Heart left ventricle (tissue), 16 donors: ENCODE results near the gene AKAP12. TPM values are rescaled to one million over a fixed set of nuclear protein-coding genes. Genes with fewer than 3 reads are reported as not detected.

Source experiments
- ATAC-seq, 4 donors: fragments of 200-7000 bp; cut with Tn5 transposase; one replicate each; pipeline ENCODE4 v1.9.1; 2020 to 2022; ENCODE audit warnings: moderate library complexity in 4 of 4, mild to moderate bottlenecking in 3 of 4, moderate number of reproducible peaks in 1 of 4
- DNase-seq, 5 donors: peaks; one replicate each; pipeline ENCODE4 v3.0.0-alpha.2; 2020
- H3K27ac ChIP-seq, 12 donors: fragments of 200-600 bp; sonication (generic) in 4 of 12; one replicate each; pipeline versions ENCODE4 v1.5.0 to v1.8.0; 2016 to 2022; ENCODE audit warnings: mild to moderate bottlenecking in 2 of 12
- H3K27me3 ChIP-seq, 9 donors: fragments of 200-600 bp; sonication (generic) in 2 of 9; one replicate each; pipeline versions ENCODE4 v1.5.1 to v1.8.0; 2016 to 2022; ENCODE audit warnings: mild to moderate bottlenecking in 3 of 9
- H3K36me3 ChIP-seq, 9 donors: fragments of 200-600 bp; sonication (generic) in 2 of 9; one replicate each; pipeline versions ENCODE4 v1.5.0 to v1.8.0; 2018 to 2022; ENCODE audit warnings: mild to moderate bottlenecking in 2 of 9
- H3K4me1 ChIP-seq, 12 donors: fragments of 200-600 bp; sonication (generic) in 4 of 12; one replicate each; pipeline versions ENCODE4 v1.5.0 to v1.8.0; 2016 to 2022; ENCODE audit warnings: mild to moderate bottlenecking in 3 of 12
- H3K4me3 ChIP-seq, 12 donors: fragments of 200-600 bp; sonication (generic) in 4 of 12; one replicate each; pipeline versions ENCODE4 v1.5.0 to v1.8.0; 2017 to 2022; ENCODE audit warnings: mild to moderate bottlenecking in 9 of 12, moderate library complexity in 4 of 12
- H3K9me3 ChIP-seq, 12 donors: fragments of 200-600 bp; sonication (generic) in 4 of 12; one replicate each; pipeline versions ENCODE4 v1.5.0 to v1.8.0; 2016 to 2022; ENCODE audit warnings: mild to moderate bottlenecking in 1 of 12
- CTCF ChIP-seq, 12 donors: fragments of 200-600 bp; sonication (generic) in 4 of 12; IDR thresholded peaks; one replicate each; pipeline versions ENCODE4 v1.5.0 to v1.8.0; 2018 to 2022; ENCODE audit warnings: antibody characterized with exemption in 12 of 12, mild to moderate bottlenecking in 5 of 12
- POLR2A ChIP-seq, 2 donors: fragments of 450-650 bp; IDR thresholded peaks; one replicate each; pipeline ENCODE4 v1.6.1; 2017; ENCODE audit warnings: antibody characterized with exemption in 2 of 2, mild to moderate bottlenecking in 2 of 2, moderate library complexity in 2 of 2
- WGBS, 4 donors: extraction: QIAGEN DNeasy Blood & Tissue Kit in 2 of 4; methylation state at CpG; one replicate each; pipeline versions ENCODE4 v1.1.5 to v1.1.7; 2013 to 2018; 5-methylcytosine and 5-hydroxymethylcytosine counted together
- intact Hi-C, 10 donors: fragments of 100-400 bp; cut with DNase I; formaldehyde crosslinking; loops; one replicate each; pipeline versions ENCODE4 v1.11.1 to v1.14.2; 2022
- polyA plus RNA-seq, 2 donors: library from polyadenylated mRNA; stranded (reverse); fragments of 200-250 nt; gene quantifications; one replicate each; pipeline ENCODE4 v1.2.3, GENCODE V29; 2013
- total RNA-seq, 9 donors: library from RNA; depleted of rRNA in 2 of 9; stranded (reverse); fragments of >200 nt in 2 of 9; fragmentation: NEBNext Ultra II Directional in 3 of 9; extraction: Animal tissue kit (Norgen Biotek cat#: 25700) in 3 of 9; gene quantifications; one replicate each; pipeline versions ENCODE4 v1.1.0 to v1.2.4, GENCODE V29; 2016 to 2023
- donor health status: ischemic (EF 13 %, LVEDD 7.1; RV severe dilation, severe dysfunction).
- donor health status: healthy with polysubstance abuse.
- donor health status: DM: no; HTN: yes; CAD: no.
- donor health status: DM: no; HTN: no; CAD: no.
- donor health status: ischemic (EF 25% LVEDD 6.9; RV normal size, moderate dysfunction).
- donor health status: ischemic (EF 25% LVEDD 5.7; RV mildly dilated, moderate dysfunction).
- donor health status: healthy.
- donor health status: DM: yes; HTN: yes; CAD: no.
- donor health status: ischemic (EF 35%, LVEDD 5.7; RV mildly dilated, moderate dysfunction).
- donor health status: nonischemic (EF 11% LVEDD 7.7; RV severe dilation, severe dysfunction).
- donor health status: DM: yes; HTN: yes; CAD: no.
- donor health status: PGD.
- donor health status: ischemic (EF 29% LVEDD 5.4; RV normal size, mild dysfunction).
- donor health status: nonischemic (EF 23%, LVEDD 6.1; RV moderate dilation, normal function).

AKAP12 gene
- total and polyA plus RNA-seq, 11 donors: 3.7 to 33.5 (median 13.8) TPM

DNA sequence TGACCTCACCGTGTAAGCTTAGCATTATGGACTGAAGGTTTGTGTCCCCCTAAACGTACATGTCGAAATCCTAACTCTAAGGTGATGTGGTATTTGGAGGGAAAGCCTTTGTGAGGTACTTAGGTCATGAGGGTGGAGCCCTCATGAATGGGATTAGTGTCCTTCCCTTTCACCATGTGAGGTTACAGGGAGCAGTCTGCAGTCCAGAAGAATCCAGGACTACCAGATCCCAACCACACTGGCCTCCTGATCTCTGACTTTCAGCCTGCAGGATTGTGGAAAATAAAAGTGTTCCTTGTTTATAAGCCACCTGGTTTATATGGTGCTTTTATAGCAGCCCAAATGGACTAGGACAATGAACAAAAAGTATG, 78.2 kb downstream of the AKAP12 start:
- intact Hi-C loops: loop anchor here in 1 of 10 donors (2.0 kb wide), 1 partner anchor 301 kb away; no protein-coding TSS in a partner anchor
- ATAC-seq: no peak
- DNase-seq: no peak
- Histone ChIP-seq H3K9me3 (peaks cover 0 to 6% (median 0%) of the 10 kb centered on the region in 12 donors), H3K4me3 (no peak overlapping the region), H3K27ac (peak overlapping the region in 1 of 12 donors; percentile 80), H3K4me1 (peaks cover 0 to 14% (median 0%) of the 10 kb centered on the region in 12 donors), H3K36me3 (no peaks in the 10 kb centered on the region), H3K27me3 (no peaks in the 10 kb centered on the region)
- no peak for TF ChIP-seq CTCF (IDR thresholded peaks at IDR 0.05)
- TF ChIP-seq POLR2A (IDR thresholded peaks at IDR 0.05): no peak
- WGBS, 4 donors: 43 to 63% (median 56%) methylated on average over 3 of the region's 3 CpGs

GRCh38 chr6:151320140-151320539, 80.4 kb downstream of the AKAP12 start:
- ATAC-seq: no peak
- peaks cover 0 to 9% (median 0%) of the 10 kb centered on the region in 9 donors for H3K27me3 ChIP-seq
- H3K4me1 ChIP-seq: peaks cover 0 to 28% (median 13%) of the 10 kb centered on the region in 12 donors
- intact Hi-C loops: loop anchor here in 6 of 10 donors (5.0 kb wide), 2 partner anchors 78 to 428 kb away; no protein-coding TSS in a partner anchor
- DNase-seq: no peak
- peak overlapping the region in 1 of 12 donors; percentile 25 for H3K27ac ChIP-seq
- no peaks in the 10 kb centered on the region for H3K36me3 ChIP-seq
- TF ChIP-seq POLR2A (IDR thresholded peaks at IDR 0.05) (no peak), CTCF (IDR thresholded peaks at IDR 0.05) (no peak)
- H3K9me3 ChIP-seq: peaks cover 0 to 6% (median 0%) of the 10 kb centered on the region in 12 donors
- H3K4me3 ChIP-seq: no peak overlapping the region
- 93 to 98% (median 94%) methylated on average over 7 of the region's 7 CpGs for WGBS, 4 donors

GRCh38 chr6:151321438-151321837, 81.7 kb downstream of the AKAP12 start:
- DNase-seq (no peak), ATAC-seq (no peak)
- H3K27me3 ChIP-seq: peaks cover 0 to 13% (median 0%) of the 10 kb centered on the region in 9 donors
- peaks cover 0 to 40% (median 19%) of the 10 kb centered on the region in 12 donors for H3K4me1 ChIP-seq
- intact Hi-C loops: loop anchor here in 6 of 10 donors (5.0 kb wide), 2 partner anchors 79 to 429 kb away; no protein-coding TSS in a partner anchor
- WGBS, 4 donors: 95 to 100% (median 97%) methylated on average over 1 of the region's 1 CpG
- H3K27ac ChIP-seq: no peak overlapping the region
- peaks cover 0 to 5% (median 0%) of the 10 kb centered on the region in 12 donors for H3K9me3 ChIP-seq
- TF ChIP-seq POLR2A (IDR thresholded peaks at IDR 0.05) (no peak), CTCF (IDR thresholded peaks at IDR 0.05) (no peak)
- no peak overlapping the region for H3K4me3 ChIP-seq
- H3K36me3 ChIP-seq: no peaks in the 10 kb centered on the region

- H3K4me1 ChIP-seq: peaks cover 0 to 32% (median 18%) of the 10 kb centered on the region in 12 donors
- 94 to 98% (median 96%) methylated on average over 9 of the region's 9 CpGs for WGBS, 4 donors
- no peak overlapping the region for H3K4me3 ChIP-seq
- TF ChIP-seq POLR2A (IDR thresholded peaks at IDR 0.05): no peak
- H3K9me3 ChIP-seq: peaks cover 0 to 5% (median 0%) of the 10 kb centered on the region in 12 donors
- H3K36me3 ChIP-seq: no peaks in the 10 kb centered on the region
- DNase-seq (no peak), ATAC-seq (no peak)
- H3K27me3 ChIP-seq: peaks cover 0 to 13% (median 0%) of the 10 kb centered on the region in 9 donors
- peak overlapping the region in 1 of 12 donors; percentile 83 for H3K27ac ChIP-seq
- intact Hi-C loops: loop anchor here in 6 of 10 donors (5.0 kb wide), 2 partner anchors 80 to 430 kb away; no protein-coding TSS in a partner anchor
Observed at GRCh38 chr6:151322570-151322969, 82.8 kb downstream of the AKAP12 start.
